HL-60/S4 (cell line): ENCODE results near the gene HIPK2.

Source experiments
- in situ Hi-C: fragments of 300-500 bp; cut with MboI; formaldehyde crosslinking; loops from 2 replicates; pipeline ENCODE4 v1.14.3; 2022; ENCODE audit warnings: low sequenced_read_pairs

HIPK2 gene

GRCh38 chr7:139777948-139778841, at the start of gene HIPK2:
Gene HIPK2, minus strand, starts transcription at chr7:139777998. Its CDS starts 375 bp downstream, at chr7:139777623.
- in situ Hi-C loops: no loop called here

- in situ Hi-C loops: no loop called here
Observed at GRCh38 chr7:139827042-139827441, 49.2 kb upstream of the HIPK2 start.

GRCh38 chr7:139825666-139826290, 48.0 kb upstream of the HIPK2 start:
- in situ Hi-C loops: no loop called here

GRCh38 chr7:139823959-139824521, 46.2 kb upstream of the HIPK2 start:
- in situ Hi-C loops: no loop called here

GRCh38 chr7:139822855-139823254, 45.1 kb upstream of the HIPK2 start:
- in situ Hi-C loops: no loop called here

- in situ Hi-C loops: no loop called here
Observed at GRCh38 chr7:139821349-139822105, 43.7 kb upstream of the HIPK2 start.

- in situ Hi-C loops: no loop called here
Observed at GRCh38 chr7:139820089-139820488, 42.3 kb upstream of the HIPK2 start.

GRCh38 chr7:139817249-139817648, 39.5 kb upstream of the HIPK2 start:
- in situ Hi-C loops: no loop called here

GRCh38 chr7:139813689-139814088, 35.9 kb upstream of the HIPK2 start:
- in situ Hi-C loops: no loop called here

- in situ Hi-C loops: no loop called here
Observed at GRCh38 chr7:139813151-139813550, 35.4 kb upstream of the HIPK2 start.

- in situ Hi-C loops: no loop called here
Observed at GRCh38 chr7:139811066-139811465, 33.3 kb upstream of the HIPK2 start.

- in situ Hi-C loops: no loop called here
Observed at GRCh38 chr7:139808846-139809442, 31.1 kb upstream of the HIPK2 start.

- in situ Hi-C loops: no loop called here
Observed at GRCh38 chr7:139808427-139808826, 30.6 kb upstream of the HIPK2 start.

GRCh38 chr7:139807009-139807408, 29.2 kb upstream of the HIPK2 start:
- in situ Hi-C loops: no loop called here

GRCh38 chr7:139804571-139804970, 26.8 kb upstream of the HIPK2 start:
- in situ Hi-C loops: no loop called here

- in situ Hi-C loops: no loop called here
Observed at GRCh38 chr7:139799586-139799985, 21.8 kb upstream of the HIPK2 start.

GRCh38 chr7:139798892-139799291, 21.1 kb upstream of the HIPK2 start:
- in situ Hi-C loops: no loop called here

- in situ Hi-C loops: no loop called here
Observed at GRCh38 chr7:139798221-139798620, 20.4 kb upstream of the HIPK2 start.

- in situ Hi-C loops: no loop called here
Observed at GRCh38 chr7:139797607-139798006, 19.8 kb upstream of the HIPK2 start.

GRCh38 chr7:139791316-139791715, 13.5 kb upstream of the HIPK2 start:
- in situ Hi-C loops: no loop called here

- in situ Hi-C loops: no loop called here
Observed at GRCh38 chr7:139784648-139785047, 6.8 kb upstream of the HIPK2 start.
